ELF-1 (cell line): ENCODE measurements around the gene USH1C.
A peak's percentile ranks its signal among the peaks of the same experiment; 100 is the strongest.

ENCODE experiments used
- DNase-seq: peaks from one replicate; pipeline ENCODE4 v3.0.0-alpha.2; 2016; ENCODE audit warnings: low read depth, low spot score

Gene USH1C

GRCh38 chr11:17472467-17472866, 71.7 kb downstream of the USH1C start:
- peak; percentile 80 for DNase-seq

- no peak for DNase-seq
Observed at GRCh38 chr11:17471501-17471900, 72.7 kb downstream of the USH1C start.

DNA sequence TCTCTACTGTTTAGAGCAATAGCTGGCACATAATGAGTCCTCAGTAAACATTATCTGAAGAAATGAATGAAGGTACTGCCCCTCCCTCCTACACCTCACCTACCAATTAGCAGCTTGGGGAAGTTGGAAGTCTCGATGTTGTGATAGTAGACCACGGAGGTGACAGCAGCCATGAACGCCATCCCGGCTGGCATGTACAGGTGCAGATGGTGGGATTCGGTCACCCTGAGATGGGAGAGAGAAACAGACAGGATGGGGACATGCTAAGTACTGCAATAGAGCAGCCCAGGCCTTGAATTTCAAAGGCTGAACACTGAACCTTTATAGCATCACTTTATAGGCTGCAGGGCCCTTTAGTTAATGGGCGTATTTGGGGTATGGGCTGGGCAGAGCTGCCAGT, 74.2 kb downstream of the USH1C start:
- DNase-seq = no peak

DNA sequence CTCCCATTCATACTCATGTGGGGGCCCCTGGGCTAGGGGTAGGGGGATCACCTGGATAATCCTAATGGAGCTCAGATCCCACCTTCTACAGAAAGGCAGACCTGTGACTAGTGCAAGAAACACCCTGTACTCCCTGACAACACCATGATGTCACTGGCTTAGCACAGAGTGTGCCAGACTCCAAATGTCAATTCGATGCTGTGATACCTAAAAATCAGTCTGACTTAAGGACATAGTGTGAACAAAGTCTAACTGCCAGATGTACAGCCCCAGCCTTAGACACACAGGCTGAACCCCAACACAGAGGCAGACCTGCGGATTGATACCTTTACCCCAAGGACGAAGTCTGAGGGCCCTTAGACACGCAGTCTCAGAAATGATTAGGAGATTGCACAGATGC, 76.1 kb downstream of the USH1C start:
- no peak for DNase-seq

- DNase-seq = no peak
Observed at GRCh38 chr11:17463546-17464174, 80.6 kb downstream of the USH1C start.

DNA sequence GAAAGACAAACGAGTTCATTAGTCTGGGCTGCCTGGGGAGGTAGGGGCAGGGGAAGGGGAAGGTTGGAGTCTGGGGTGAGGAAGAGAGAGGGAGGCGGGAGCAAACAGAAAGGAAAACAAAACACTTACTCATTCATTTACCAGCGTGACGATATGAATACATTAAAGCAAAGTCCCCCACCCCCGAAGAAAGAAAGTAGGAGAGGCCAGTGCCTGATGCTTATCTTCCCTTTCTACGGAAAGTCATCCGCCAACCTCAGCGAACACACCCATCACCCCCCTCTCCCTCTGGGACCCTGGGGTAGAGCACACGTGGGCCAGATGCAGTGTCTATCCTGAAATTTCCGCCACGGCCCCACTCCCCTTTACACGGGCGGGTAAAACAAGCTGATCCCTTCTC, 81.3 kb downstream of the USH1C start:
- DNase-seq = no peak

- DNase-seq = no peak
Observed at GRCh38 chr11:17460406-17460805, 83.8 kb downstream of the USH1C start.

- DNase-seq = no peak
Observed at GRCh38 chr11:17459236-17459896, 84.8 kb downstream of the USH1C start.

DNA sequence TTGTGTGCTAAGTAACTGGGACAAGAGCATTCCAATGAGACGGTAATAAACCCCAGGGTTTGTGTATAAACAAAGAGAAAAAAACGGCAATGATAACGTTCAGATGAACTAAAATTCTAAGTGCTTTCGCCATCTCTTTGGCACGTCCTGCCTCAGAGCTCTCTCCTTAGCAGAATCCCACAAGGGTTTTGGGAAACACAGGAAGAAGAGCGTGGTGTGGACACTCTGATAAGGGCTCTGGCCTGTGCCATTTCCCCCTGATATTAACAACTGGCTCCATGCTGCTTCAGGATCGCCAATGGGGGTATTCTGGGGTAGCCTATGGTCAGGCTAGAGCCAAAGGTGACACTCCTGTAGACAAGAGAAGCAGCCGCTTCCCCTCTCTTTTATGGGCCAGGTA, 85.9 kb downstream of the USH1C start:
- no peak for DNase-seq

DNA sequence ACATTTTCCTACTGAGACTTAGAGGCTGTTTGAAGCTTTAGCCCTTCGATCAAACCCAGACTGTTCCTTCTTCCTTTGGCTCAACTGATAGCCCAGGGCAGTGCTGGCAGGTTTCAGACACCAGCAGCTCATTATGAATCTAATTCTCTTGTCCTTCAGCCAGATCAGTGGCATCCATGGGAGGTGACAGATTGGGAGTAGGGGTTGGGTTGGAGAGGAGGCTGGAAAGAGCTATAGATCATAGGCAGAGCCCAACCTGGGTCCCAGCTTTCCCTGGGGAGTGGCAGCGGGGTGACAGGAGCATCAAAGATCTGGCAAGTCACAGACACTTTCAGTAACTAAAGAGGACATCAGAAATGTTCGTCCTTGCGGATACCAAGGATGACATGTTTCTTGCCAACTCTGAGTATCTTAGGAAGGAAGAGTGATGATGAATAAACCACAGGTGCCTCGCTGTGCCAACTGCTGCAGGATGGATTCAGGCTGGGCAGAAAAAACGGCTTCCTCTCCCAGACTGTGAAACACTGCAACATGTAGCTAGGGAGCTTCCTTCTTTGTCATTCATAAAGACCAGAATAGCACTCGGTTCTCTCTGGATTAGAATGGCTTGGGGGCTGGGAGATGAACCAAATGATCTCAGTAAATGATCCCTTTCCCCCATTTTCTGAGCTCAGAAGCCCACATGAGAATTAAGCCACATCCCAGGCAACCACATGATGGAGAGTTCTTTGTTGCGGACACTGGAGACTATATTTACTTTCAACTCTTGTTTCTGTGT, 86.6 kb downstream of the USH1C start:
- peak; percentile 11 for DNase-seq

GRCh38 chr11:17452668-17453067, 91.5 kb downstream of the USH1C start:
- no peak for DNase-seq

DNA sequence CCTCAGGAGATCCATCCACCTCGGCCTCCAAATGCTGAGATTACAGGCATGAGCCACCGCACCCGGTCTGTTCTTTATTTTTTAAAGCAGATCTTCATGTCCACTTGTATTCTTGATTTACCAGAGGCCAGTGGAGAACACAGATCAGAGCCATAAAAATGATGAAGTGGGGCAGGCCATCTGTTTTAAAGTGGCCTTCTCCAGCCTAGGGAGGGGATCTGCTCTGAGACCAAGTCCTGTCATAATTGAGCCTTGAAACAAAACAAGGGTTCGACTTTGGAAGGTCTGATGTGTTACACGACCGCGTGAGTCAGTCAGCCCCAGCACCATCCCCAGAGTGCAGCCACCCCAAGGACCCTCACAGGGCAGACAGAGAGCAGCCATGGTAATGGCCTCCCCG, 95.1 kb downstream of the USH1C start:
- no peak for DNase-seq

DNA sequence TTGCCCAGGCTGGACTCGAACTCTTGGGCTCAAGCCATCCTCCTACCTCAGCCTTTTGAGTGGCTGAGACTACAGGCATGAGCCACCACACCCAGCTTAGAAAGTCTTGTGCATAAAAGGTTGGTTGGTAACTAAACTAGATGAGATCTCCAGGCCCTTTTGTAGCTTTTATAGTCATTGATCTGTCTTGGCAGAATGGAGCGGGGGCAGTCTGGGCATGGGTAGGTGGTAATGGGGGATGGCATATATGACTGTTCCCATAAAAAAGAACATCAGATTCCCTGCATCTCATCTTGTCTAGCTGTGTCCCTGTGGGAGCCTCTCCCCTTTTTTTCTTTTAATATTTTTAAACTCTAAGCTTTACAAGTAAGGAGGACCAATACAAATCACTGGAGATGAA, 97.7 kb downstream of the USH1C start:
- DNase-seq = no peak

DNA sequence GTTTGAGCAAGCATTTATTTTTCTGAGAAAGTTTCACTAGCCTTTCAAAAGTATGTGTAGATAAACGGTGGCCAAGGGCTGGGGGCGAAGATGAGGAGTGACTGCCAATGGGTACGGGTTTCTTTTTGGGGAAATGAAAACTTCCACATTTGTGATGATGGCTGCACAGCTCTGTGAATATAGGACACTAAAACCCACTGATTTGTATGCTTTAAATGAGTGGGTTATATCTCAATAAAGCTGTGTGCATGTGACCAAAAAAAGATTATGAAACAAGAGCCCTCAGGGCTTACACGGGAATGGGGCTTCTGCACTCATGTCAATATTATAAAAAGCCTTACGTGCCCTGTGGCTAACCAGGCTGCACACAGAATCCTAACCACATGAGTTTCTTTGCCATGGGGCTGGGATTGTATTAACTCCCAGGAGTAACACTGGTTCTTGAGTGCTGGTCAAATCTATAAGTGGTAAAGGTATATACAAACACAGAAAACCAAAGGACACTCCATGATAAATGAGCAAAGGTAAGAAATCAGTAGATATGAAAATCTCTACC, 98.9 kb downstream of the USH1C start:
- DNase-seq = no peak

GRCh38 chr11:17443926-17444690, 100.1 kb downstream of the USH1C start:
- DNase-seq = no peak
